SU-DHL-6 (cell line): Measurements from ENCODE around the gene OR52N4.
"Not testable (repeated sequence)": the region's sequence is repeated elsewhere in the genome, so short reads cannot be mapped to it uniquely, and the experiment has no call there.

Experiments used
- EZH2phosphoT487 ChIP-seq: fragments of 200-600 bp; sonication (generic), shearing (Covaris generic); conservative IDR thresholded peaks from 2 replicates; pipeline ENCODE4 v1.6.1; 2018; ENCODE audit warnings: mild to moderate bottlenecking, antibody characterized with exemption, low read length, moderate library complexity, mixed read lengths
- TF ChIP-seq, protein P1 (sequence below): fragments of 200-600 bp; sonication (generic); IDR thresholded peaks from one replicate; pipeline ENCODE4 v1.5.1; 2017; ENCODE audit warnings: antibody characterized with exemption, mild to moderate bottlenecking, low read length, moderate library complexity; ENCODE audit not compliant: insufficient read depth, poor library complexity, severe bottlenecking

GRCh38 chr11:5716518-5716917 is 37.5 kb upstream of the OR52N4 start:
- TF ChIP-seq EZH2phosphoT487 = not testable (repeated sequence)
- TF ChIP-seq, protein P1, sequence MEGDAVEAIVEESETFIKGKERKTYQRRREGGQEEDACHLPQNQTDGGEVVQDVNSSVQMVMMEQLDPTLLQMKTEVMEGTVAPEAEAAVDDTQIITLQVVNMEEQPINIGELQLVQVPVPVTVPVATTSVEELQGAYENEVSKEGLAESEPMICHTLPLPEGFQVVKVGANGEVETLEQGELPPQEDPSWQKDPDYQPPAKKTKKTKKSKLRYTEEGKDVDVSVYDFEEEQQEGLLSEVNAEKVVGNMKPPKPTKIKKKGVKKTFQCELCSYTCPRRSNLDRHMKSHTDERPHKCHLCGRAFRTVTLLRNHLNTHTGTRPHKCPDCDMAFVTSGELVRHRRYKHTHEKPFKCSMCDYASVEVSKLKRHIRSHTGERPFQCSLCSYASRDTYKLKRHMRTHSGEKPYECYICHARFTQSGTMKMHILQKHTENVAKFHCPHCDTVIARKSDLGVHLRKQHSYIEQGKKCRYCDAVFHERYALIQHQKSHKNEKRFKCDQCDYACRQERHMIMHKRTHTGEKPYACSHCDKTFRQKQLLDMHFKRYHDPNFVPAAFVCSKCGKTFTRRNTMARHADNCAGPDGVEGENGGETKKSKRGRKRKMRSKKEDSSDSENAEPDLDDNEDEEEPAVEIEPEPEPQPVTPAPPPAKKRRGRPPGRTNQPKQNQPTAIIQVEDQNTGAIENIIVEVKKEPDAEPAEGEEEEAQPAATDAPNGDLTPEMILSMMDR = not testable (repeated sequence)
